SK-N-SH (cell line): Measurements from ENCODE around the gene TRIM44. TPM values are rescaled to one million over a fixed set of nuclear protein-coding genes. Genes with fewer than 3 reads are reported as not detected.

ENCODE experiments used
- CTCF ChIA-PET: fragments of 300-600, 350-600 bp; formaldehyde crosslinking; extraction: SDS; loops from one replicate; lab custom pipeline; 2021; lab: Yijun Ruan, JAX
- POLR2A ChIA-PET: fragments of 350-600 bp; sonication (Branson Sonifier 250); formaldehyde crosslinking; extraction: SDS; loops from one replicate; lab custom pipeline; 2020; ENCODE audit warnings: antibody characterized with exemption, inconsistent platforms; lab: Yijun Ruan, JAX
- DNase-seq: peaks from one replicate; pipeline ENCODE4 v3.0.0; 2012
- H2AFZ ChIP-seq: fragments of 200-600 bp; sonication (generic); 2 replicates; pipeline ENCODE4 v1.8.1; 2016; ENCODE audit warnings: antibody characterized with exemption, mild to moderate bottlenecking, low read depth
- H3F3A ChIP-seq: fragments of 200-600 bp; sonication (generic); replicated peaks from 2 replicates; pipeline ENCODE3; 2016; ENCODE audit warnings: antibody characterized with exemption, mild to moderate bottlenecking; ENCODE audit not compliant: insufficient read depth
- H3K27ac ChIP-seq, 2 experiments: fragments of 200-500 bp in 1 of 2; fragments of 200-600 bp in 1 of 2; sonication (Bioruptor generic) in 1 of 2; sonication (generic), shearing (Covaris generic) in 1 of 2; 2 replicates each; pipeline versions ENCODE4 v1.5.1 to v1.6.1; 2014 to 2016; ENCODE audit warnings: low read depth in 2 of 2, inconsistent platforms in 1 of 2, low read length in 1 of 2, mild to moderate bottlenecking in 1 of 2, mixed read lengths in 1 of 2
- H3K27me3 ChIP-seq: fragments of 200-600 bp; sonication (generic), shearing (Covaris generic); 2 replicates; pipeline ENCODE4 v1.6.1; 2016; ENCODE audit warnings: mixed run types; ENCODE audit not compliant: insufficient read depth
- H3K36me3 ChIP-seq, 2 experiments: fragments of 200-500 bp in 1 of 2; fragments of 200-600 bp in 1 of 2; sonication (Bioruptor generic) in 1 of 2; sonication (generic) in 1 of 2; replicated peaks in 1 of 2; 2 replicates each; pipeline versions ENCODE3 to v1.5.1; 2014 to 2016; ENCODE audit warnings: low read length in 1 of 2, mild to moderate bottlenecking in 1 of 2; ENCODE audit not compliant: insufficient read depth in 2 of 2, control insufficient read depth in 1 of 2
- H3K4me1 ChIP-seq, 2 experiments: fragments of 200-500 bp in 1 of 2; fragments of 200-600 bp in 1 of 2; sonication (Bioruptor generic) in 1 of 2; sonication (generic), shearing (Covaris generic) in 1 of 2; 2 replicates each; pipeline versions ENCODE4 v1.5.1 to v1.6.1; 2014 to 2016; ENCODE audit warnings: low read depth in 1 of 2, low read length in 1 of 2, mixed run types in 1 of 2; ENCODE audit not compliant: insufficient read depth in 2 of 2, control insufficient read depth in 1 of 2
- H3K4me2 ChIP-seq: fragments of 200-600 bp; sonication (generic), shearing (Covaris generic); 2 replicates; pipeline ENCODE4 v1.6.1; 2017; ENCODE audit warnings: mixed run types
- H3K4me3 ChIP-seq, 2 experiments: fragments of 200-500 bp in 1 of 2; fragments of 200-600 bp in 1 of 2; sonication (Bioruptor generic) in 1 of 2; sonication (generic), shearing (Covaris generic) in 1 of 2; 2 replicates each; pipeline versions ENCODE4 v1.5.1 to v1.8.1; 2014 to 2016; ENCODE audit warnings: low read depth in 2 of 2, inconsistent platforms in 1 of 2, low read length in 1 of 2, mild to moderate bottlenecking in 1 of 2, mixed read lengths in 1 of 2, moderate library complexity in 1 of 2
- H3K79me2 ChIP-seq: fragments of 200-600 bp; sonication (generic); 2 replicates; pipeline ENCODE4 v1.8.1; 2017; ENCODE audit warnings: mild to moderate bottlenecking; ENCODE audit not compliant: insufficient read depth
- H3K9ac ChIP-seq: fragments of 200-600 bp; sonication (generic); 2 replicates; pipeline ENCODE4 v1.6.1; 2017; ENCODE audit warnings: mixed run types
- H3K9me2 ChIP-seq: fragments of 200-600 bp; sonication (generic); 2 replicates; pipeline ENCODE4 v1.6.1; 2017; ENCODE audit warnings: mixed run types
- H3K9me3 ChIP-seq: fragments of 200-600 bp; sonication (generic); 2 replicates; pipeline ENCODE4 v1.6.1; 2017; ENCODE audit warnings: mixed run types, mild to moderate bottlenecking, moderate library complexity
- H4K20me1 ChIP-seq: fragments of 200-600 bp; sonication (generic); 2 replicates; pipeline ENCODE4 v1.6.1; 2017; ENCODE audit warnings: mild to moderate bottlenecking, mixed run types; ENCODE audit not compliant: insufficient read depth
- CTCF ChIP-seq: fragments of 200-600 bp; sonication (generic); IDR thresholded peaks from 2 replicates; pipeline ENCODE4 v1.6.1; 2017; ENCODE audit warnings: antibody characterized with exemption, mild to moderate bottlenecking, moderate library complexity
- EP300 ChIP-seq, 2 experiments: IDR thresholded peaks; 2 replicates each; pipeline versions ENCODE4 v1.4.0 to v1.6.1; 2012; ENCODE audit warnings: borderline replicate concordance in 1 of 2, low read depth in 1 of 2, low read length in 1 of 2
- FOSL2 ChIP-seq: IDR thresholded peaks from 2 replicates; pipeline ENCODE4 v1.4.0; 2012; ENCODE audit warnings: low read depth, mild to moderate bottlenecking, moderate library complexity, borderline replicate concordance
- GATA2 ChIP-seq: sonication (generic); formaldehyde crosslinking; IDR thresholded peaks from 2 replicates; pipeline ENCODE4 v1.5.0; 2020; ENCODE audit warnings: mild to moderate bottlenecking, missing genetic modification reagents
- JUND ChIP-seq: IDR thresholded peaks from 2 replicates; pipeline ENCODE4 v1.4.0; 2012
- MEF2A ChIP-seq: IDR thresholded peaks from 2 replicates; pipeline ENCODE4 v1.4.0; 2012; ENCODE audit warnings: low read depth, borderline replicate concordance
- MXI1 ChIP-seq: IDR thresholded peaks from 2 replicates; pipeline ENCODE4 v1.6.1; 2012; ENCODE audit warnings: mild to moderate bottlenecking, low read depth, low read length, improper control_type of control experiment
- NFIC ChIP-seq: IDR thresholded peaks from 2 replicates; pipeline ENCODE4 v1.4.0; 2012; ENCODE audit warnings: borderline replicate concordance
- NRF1 ChIP-seq: IDR thresholded peaks from 2 replicates; pipeline ENCODE4 v1.6.1; 2012; ENCODE audit warnings: low read depth, mild to moderate bottlenecking, low read length
- POLR2AphosphoS5 ChIP-seq: IDR thresholded peaks from 2 replicates; pipeline ENCODE4 v1.6.1; 2012; ENCODE audit warnings: low read depth, low read length
- RAD21 ChIP-seq: IDR thresholded peaks from 2 replicates; pipeline ENCODE4 v1.6.1; 2012; ENCODE audit warnings: mild to moderate bottlenecking, low read length
- RCOR1 ChIP-seq: fragments of 150-350 bp; IDR thresholded peaks from 2 replicates; pipeline ENCODE4 v1.6.1; 2017; ENCODE audit warnings: antibody characterized with exemption, low read length
- REST ChIP-seq: IDR thresholded peaks from 2 replicates; pipeline ENCODE4 v1.6.1; 2012; ENCODE audit warnings: mild to moderate bottlenecking, low read depth, low read length, moderate library complexity
- TCF12 ChIP-seq: IDR thresholded peaks from 2 replicates; pipeline ENCODE4 v1.4.0; 2012
- TEAD4 ChIP-seq: IDR thresholded peaks from 2 replicates; pipeline ENCODE4 v1.4.0; 2012; ENCODE audit warnings: mild to moderate bottlenecking, borderline replicate concordance; ENCODE audit not compliant: insufficient read depth
- USF1 ChIP-seq: IDR thresholded peaks from 2 replicates; pipeline ENCODE4 v1.4.0; 2012; ENCODE audit warnings: low read depth, borderline replicate concordance
- USF2 ChIP-seq: fragments of 150-350 bp; IDR thresholded peaks from 2 replicates; pipeline ENCODE4 v1.6.1; 2017; ENCODE audit warnings: antibody characterized with exemption, low read length, low read depth, borderline replicate concordance
- ZBTB33 ChIP-seq: IDR thresholded peaks from 2 replicates; pipeline ENCODE4 v1.4.0; 2012; ENCODE audit warnings: low read depth, borderline replicate concordance
- WGBS: methylation state at CpG from one replicate; pipeline ENCODE4 v1.1.6; 2017; ENCODE audit warnings: low lambda C conversion rate; 5-methylcytosine and 5-hydroxymethylcytosine counted together
- polyA plus RNA-seq, 3 experiments: library from polyadenylated mRNA; depleted of rRNA; stranded (reverse); fragments of >200 nt; gene quantifications; 2 replicates each; pipeline ENCODE4 v1.2.3, GENCODE V29; 2012

TRIM44 gene
- polyA plus RNA-seq, 1 of the 3 experiments (the other 2 are of a cell fraction), result 34.1 TPM

- CTCF ChIA-PET, result no interaction called here
- Histone ChIP-seq H3K4me2 (no peak overlapping the region), H4K20me1 (peaks cover 35% of the 10 kb centered on the region)
Observed at GRCh38 chr11:35680506-35680905, 17.9 kb downstream of the TRIM44 start.

GRCh38 chr11:35681163-35681767 is 18.7 kb downstream of the TRIM44 start:
- Histone ChIP-seq H4K20me1 (peaks cover 31% of the 10 kb centered on the region), H3K4me1 (peaks cover 12 to 23% of the 10 kb centered on the region in 2 experiments; a peak in 3 of 4 replicates), H2AFZ (no peak overlapping the region), H3K36me3 (peaks cover 3 to 13% of the 10 kb centered on the region in 2 experiments), H3K27ac (no peak overlapping the region), H3F3A (no peaks in the 10 kb centered on the region), H3K9me3 (no peaks in the 10 kb centered on the region), H3K9ac (no peak overlapping the region), H3K4me2 (no peak overlapping the region), H3K9me2 (no peaks in the 10 kb centered on the region), H3K27me3 (no peaks in the 10 kb centered on the region), H3K4me3 (no peak overlapping the region), H3K79me2 (peaks cover 89% of the 10 kb centered on the region)
- WGBS, result 92% methylated on average over 1 of the region's 1 CpG
- POLR2A ChIA-PET, result no interaction called here
- DNase-seq, result no peak
- CTCF ChIA-PET, result no interaction called here
- TF ChIP-seq TCF12 (no peak), USF2 (no peak), EP300 (IDR thresholded peaks at IDR 0.05; ENCODE audit: borderline replicate concordance in 1 of 2, low read depth in 1 of 2, low read length in 1 of 2) (no peak), FOSL2 (no peak), MEF2A (no peak), USF1 (no peak), JUND (no peak), ZBTB33 (no peak), NFIC (no peak), RAD21 (no peak), POLR2AphosphoS5 (no peak), TEAD4 (no peak), CTCF (no peak), REST (no peak), GATA2 (CRISPR knock-in tag) (no peak), NRF1 (no peak), MXI1 (no peak), RCOR1 (no peak)

More at GRCh38 chr11:35680506-35680905, 17.9 kb downstream of the TRIM44 start:
- H3K27ac ChIP-seq, result no peak overlapping the region
- no peaks in the 10 kb centered on the region for H3F3A ChIP-seq
- peaks cover 12 to 29% of the 10 kb centered on the region in 2 experiments; a peak in 3 of 4 replicates for H3K4me1 ChIP-seq
- H3K9me3 ChIP-seq, result no peaks in the 10 kb centered on the region
- no peaks in the 10 kb centered on the region for H3K27me3 ChIP-seq
- no peaks in the 10 kb centered on the region for H3K9me2 ChIP-seq
- H3K4me3 ChIP-seq, result no peak overlapping the region
- H3K79me2 ChIP-seq, result peaks cover 90% of the 10 kb centered on the region
- 92% methylated on average over 1 of the region's 1 CpG for WGBS
- H3K9ac ChIP-seq, result no peak overlapping the region
- POLR2A ChIA-PET, result no interaction called here
- H3K36me3 ChIP-seq, result peaks cover 0 to 7% of the 10 kb centered on the region in 2 experiments
- DNase-seq, result no peak
- no peak for TF ChIP-seq RCOR1
- no peak overlapping the region for H2AFZ ChIP-seq
